Osteoblast (primary cell): Measurements from ENCODE around the gene EIF1AD. TPM values are rescaled to one million over a fixed set of nuclear protein-coding genes. Genes with fewer than 3 reads are reported as not detected.

ENCODE experiments used
- DNase-seq: peaks from one replicate; pipeline ENCODE4 v3.0.0; 2011; ENCODE audit warnings: low spot score, mixed read lengths; ENCODE audit not compliant: insufficient read length; ENCODE audit errors: missing footprints
- H2AFZ ChIP-seq: 2 replicates; pipeline ENCODE4 v1.6.0; 2011; ENCODE audit warnings: mild to moderate bottlenecking, low read length
- H3K27ac ChIP-seq: 2 replicates; pipeline ENCODE4 v1.5.1; 2011; ENCODE audit warnings: mild to moderate bottlenecking, low read depth, low read length, moderate library complexity
- H3K27me3 ChIP-seq: 2 replicates; pipeline ENCODE4 v1.6.0; 2012; ENCODE audit warnings: mild to moderate bottlenecking, control low read depth, inconsistent platforms, low read length, moderate library complexity; ENCODE audit not compliant: insufficient read depth
- H3K36me3 ChIP-seq: 2 replicates; pipeline ENCODE4 v1.5.1; 2011; ENCODE audit warnings: mild to moderate bottlenecking, low read length, control low read depth, moderate library complexity; ENCODE audit not compliant: insufficient read depth
- H3K4me1 ChIP-seq: 2 replicates; pipeline ENCODE4 v1.5.1; 2011; ENCODE audit warnings: mild to moderate bottlenecking, low read length, control low read depth, moderate library complexity; ENCODE audit not compliant: insufficient read depth
- H3K4me2 ChIP-seq: 2 replicates; pipeline ENCODE4 v1.6.0; 2011; ENCODE audit warnings: mild to moderate bottlenecking, low read length; ENCODE audit not compliant: insufficient read depth
- H3K4me3 ChIP-seq: fragments of 200-600 bp; sonication (generic); 3 replicates; pipeline ENCODE4 v1.5.1; 2012; ENCODE audit warnings: mild to moderate bottlenecking, low read length, inconsistent platforms; ENCODE audit not compliant: insufficient read depth
- H3K79me2 ChIP-seq: 2 replicates; pipeline ENCODE4 v1.6.0; 2012; ENCODE audit warnings: mild to moderate bottlenecking, low read length, control low read depth, inconsistent platforms; ENCODE audit not compliant: insufficient read depth
- H3K9me3 ChIP-seq: 2 replicates; pipeline ENCODE4 v1.5.1; 2011; ENCODE audit warnings: low read depth, low read length, control low read depth
- H4K20me1 ChIP-seq: 2 replicates; pipeline ENCODE4 v1.6.0; 2012; ENCODE audit warnings: mild to moderate bottlenecking, low read length, control low read depth; ENCODE audit not compliant: insufficient read depth
- CTCF ChIP-seq: IDR thresholded peaks from 2 replicates; pipeline ENCODE4 v1.5.1; 2011; ENCODE audit warnings: mild to moderate bottlenecking, low read depth, low read length, moderate library complexity; ENCODE audit errors: extremely low read depth
- total RNA-seq: library from RNA; depleted of rRNA; stranded (reverse); fragments of >200 nt; gene quantifications from 2 replicates; pipeline ENCODE4 v1.2.3, GENCODE V29; 2012

Gene EIF1AD
- total RNA-seq, 1 donor: 28.6 TPM

DNA sequence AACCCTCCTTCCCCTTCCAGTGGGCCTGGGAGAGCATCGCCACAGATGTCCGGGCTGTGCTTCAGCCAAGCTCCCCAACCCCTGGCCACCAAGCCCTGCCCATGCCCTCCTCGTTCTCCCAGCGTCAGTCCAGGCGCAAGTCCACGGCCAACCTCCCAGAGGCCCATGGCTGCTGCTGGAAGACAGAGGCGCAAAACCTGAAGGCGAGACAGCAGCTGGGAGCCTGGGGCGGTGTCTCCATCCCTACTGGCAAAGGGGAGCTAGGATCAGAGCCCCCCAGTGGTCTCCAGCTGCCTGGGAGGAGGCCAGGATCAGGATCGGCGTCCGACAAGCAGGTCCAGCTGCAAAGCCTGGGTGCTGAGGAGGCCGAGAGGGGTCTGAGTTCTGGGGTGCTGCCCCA, 54.8 kb downstream of the EIF1AD start:
- Histone ChIP-seq H2AFZ (no peak overlapping the region), H3K4me1 (peaks cover 3% of the 10 kb centered on the region), H3K27me3 (no peaks in the 10 kb centered on the region), H3K9me3 (no peaks in the 10 kb centered on the region), H3K4me2 (no peak overlapping the region), H3K79me2 (no peaks in the 10 kb centered on the region), H3K4me3 (no peak overlapping the region), H3K36me3 (no peaks in the 10 kb centered on the region), H4K20me1 (no peaks in the 10 kb centered on the region), H3K27ac (no peak overlapping the region)
- TF ChIP-seq CTCF: no peak
- peak; percentile 48 for DNase-seq

GRCh38 chr11:65946655-65947054, 55.3 kb downstream of the EIF1AD start:
- H3K27ac ChIP-seq: no peak overlapping the region
- TF ChIP-seq CTCF: no peak
- no peaks in the 10 kb centered on the region for H3K9me3 ChIP-seq
- H3K4me1 ChIP-seq: peaks cover 7% of the 10 kb centered on the region
- no peak overlapping the region for H3K4me2 ChIP-seq
- H3K4me3 ChIP-seq: no peak overlapping the region
- DNase-seq: peak; percentile 21
- H3K36me3 ChIP-seq: no peaks in the 10 kb centered on the region
- no peak overlapping the region for H2AFZ ChIP-seq
- H3K79me2 ChIP-seq: no peaks in the 10 kb centered on the region
- no peaks in the 10 kb centered on the region for H3K27me3 ChIP-seq
- no peaks in the 10 kb centered on the region for H4K20me1 ChIP-seq

Other genes starting within 250 kb of the EIF1AD start
- gene AP5B1, start 221.2 kb downstream of the EIF1AD start, total RNA-seq: 15.3 and 18.1 TPM in 2 replicates
- gene OVOL1, start 215.1 kb downstream of the EIF1AD start, total RNA-seq: not detected in 2 replicates
- 1.1 and 1.5 TPM in 2 replicates for gene SNX32, start 168.2 kb downstream of the EIF1AD start, total RNA-seq
- gene CFL1, start 144.0 kb downstream of the EIF1AD start, total RNA-seq: 607 and 704 TPM in 2 replicates
- 50.1 and 53.6 TPM in 2 replicates for gene MUS81, start 141.7 kb downstream of the EIF1AD start, total RNA-seq
- gene EFEMP2, start 129.4 kb downstream of the EIF1AD start, total RNA-seq: 81.6 and 94.8 TPM in 2 replicates
- not detected in 2 replicates for gene CTSW, start 122.3 kb downstream of the EIF1AD start, total RNA-seq
- gene FIBP, start 113.7 kb downstream of the EIF1AD start, total RNA-seq: 129 and 151 TPM in 2 replicates
- gene CCDC85B, start 111.5 kb downstream of the EIF1AD start, total RNA-seq: 42.4 and 47.0 TPM in 2 replicates
- gene FOSL1, start 101.8 kb downstream of the EIF1AD start, total RNA-seq: 13.0 and 13.8 TPM in 2 replicates
- gene C11orf68, start 83.1 kb downstream of the EIF1AD start, total RNA-seq: 30.9 and 32.9 TPM in 2 replicates
- 170 and 190 TPM in 2 replicates for gene DRAP1, start 82.7 kb downstream of the EIF1AD start, total RNA-seq
- gene TSGA10IP, start 56.7 kb downstream of the EIF1AD start, total RNA-seq: not detected in 2 replicates
- gene SART1, start 40.4 kb downstream of the EIF1AD start, total RNA-seq: 22.4 and 25.3 TPM in 2 replicates
- gene BANF1, start 346 bp upstream of the EIF1AD start, total RNA-seq: 14.5 and 14.7 TPM in 2 replicates
- gene CST6, start 9.9 kb upstream of the EIF1AD start, total RNA-seq: 1.8 and 2.9 TPM in 2 replicates
- not detected in 2 replicates for gene CATSPER1, start 24.3 kb upstream of the EIF1AD start, total RNA-seq
- gene GAL3ST3, start 47.0 kb upstream of the EIF1AD start, total RNA-seq: not detected in 2 replicates
- 131 and 164 TPM in 2 replicates for gene SF3B2, start 50.2 kb upstream of the EIF1AD start, total RNA-seq
- gene PACS1, start 68.1 kb upstream of the EIF1AD start, total RNA-seq: 38.0 and 39.8 TPM in 2 replicates